Loucy (cell line): ENCODE data around the gene BLTP3A.

Experiments
- EZH2phosphoT487 ChIP-seq: fragments of 200-600 bp; IDR thresholded peaks from 2 replicates; pipeline ENCODE4 v1.6.1; 2018; ENCODE audit warnings: antibody characterized with exemption, mild to moderate bottlenecking, moderate library complexity, borderline replicate concordance
- TF ChIP-seq, protein P1 (sequence below): fragments of 200-600 bp; sonication (generic); conservative IDR thresholded peaks from 2 replicates; pipeline ENCODE4 v1.5.1; 2014; ENCODE audit warnings: mild to moderate bottlenecking, antibody characterized with exemption, low read length

GRCh38 chr6:34816635-34817301 is 24.9 kb downstream of the BLTP3A start:
- TF ChIP-seq, protein P1, sequence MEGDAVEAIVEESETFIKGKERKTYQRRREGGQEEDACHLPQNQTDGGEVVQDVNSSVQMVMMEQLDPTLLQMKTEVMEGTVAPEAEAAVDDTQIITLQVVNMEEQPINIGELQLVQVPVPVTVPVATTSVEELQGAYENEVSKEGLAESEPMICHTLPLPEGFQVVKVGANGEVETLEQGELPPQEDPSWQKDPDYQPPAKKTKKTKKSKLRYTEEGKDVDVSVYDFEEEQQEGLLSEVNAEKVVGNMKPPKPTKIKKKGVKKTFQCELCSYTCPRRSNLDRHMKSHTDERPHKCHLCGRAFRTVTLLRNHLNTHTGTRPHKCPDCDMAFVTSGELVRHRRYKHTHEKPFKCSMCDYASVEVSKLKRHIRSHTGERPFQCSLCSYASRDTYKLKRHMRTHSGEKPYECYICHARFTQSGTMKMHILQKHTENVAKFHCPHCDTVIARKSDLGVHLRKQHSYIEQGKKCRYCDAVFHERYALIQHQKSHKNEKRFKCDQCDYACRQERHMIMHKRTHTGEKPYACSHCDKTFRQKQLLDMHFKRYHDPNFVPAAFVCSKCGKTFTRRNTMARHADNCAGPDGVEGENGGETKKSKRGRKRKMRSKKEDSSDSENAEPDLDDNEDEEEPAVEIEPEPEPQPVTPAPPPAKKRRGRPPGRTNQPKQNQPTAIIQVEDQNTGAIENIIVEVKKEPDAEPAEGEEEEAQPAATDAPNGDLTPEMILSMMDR = no peak
- no peak for TF ChIP-seq EZH2phosphoT487
